Memory B cell (primary cell): Measurements from ENCODE around the gene TRAPPC1.

Source experiments
- ATAC-seq: fragments of 150-1000 bp; cut with Tn5 transposase; 2 replicates; pipeline ENCODE4 v1.10.0; 2021; ENCODE audit warnings: low read depth, mild to moderate bottlenecking, moderate library complexity
- DNase-seq, 2 donors: peaks; one replicate each; pipeline ENCODE4 v3.0.0; 2022; ENCODE audit warnings: low spot score in 2 of 2
- H3K27ac Mint-ChIP-seq: one replicate; pipeline ENCODE4 v1.8.0; 2022; ENCODE audit warnings: mild to moderate bottlenecking, moderate library complexity, mixed read lengths
- H3K27me3 Mint-ChIP-seq: one replicate; pipeline ENCODE4 v1.8.0; 2022; ENCODE audit warnings: mixed read lengths
- H3K36me3 Mint-ChIP-seq: one replicate; pipeline ENCODE4 v1.8.0; 2022; ENCODE audit warnings: mild to moderate bottlenecking, mixed read lengths
- H3K4me1 Mint-ChIP-seq: one replicate; pipeline ENCODE4 v1.8.0; 2022; ENCODE audit warnings: mixed read lengths
- H3K4me3 Mint-ChIP-seq: one replicate; pipeline ENCODE4 v1.8.0; 2022; ENCODE audit warnings: mild to moderate bottlenecking, moderate library complexity, mixed read lengths
- H3K9me3 Mint-ChIP-seq: one replicate; pipeline ENCODE4 v1.8.0; 2022; ENCODE audit warnings: mixed read lengths

TRAPPC1 gene

DNA sequence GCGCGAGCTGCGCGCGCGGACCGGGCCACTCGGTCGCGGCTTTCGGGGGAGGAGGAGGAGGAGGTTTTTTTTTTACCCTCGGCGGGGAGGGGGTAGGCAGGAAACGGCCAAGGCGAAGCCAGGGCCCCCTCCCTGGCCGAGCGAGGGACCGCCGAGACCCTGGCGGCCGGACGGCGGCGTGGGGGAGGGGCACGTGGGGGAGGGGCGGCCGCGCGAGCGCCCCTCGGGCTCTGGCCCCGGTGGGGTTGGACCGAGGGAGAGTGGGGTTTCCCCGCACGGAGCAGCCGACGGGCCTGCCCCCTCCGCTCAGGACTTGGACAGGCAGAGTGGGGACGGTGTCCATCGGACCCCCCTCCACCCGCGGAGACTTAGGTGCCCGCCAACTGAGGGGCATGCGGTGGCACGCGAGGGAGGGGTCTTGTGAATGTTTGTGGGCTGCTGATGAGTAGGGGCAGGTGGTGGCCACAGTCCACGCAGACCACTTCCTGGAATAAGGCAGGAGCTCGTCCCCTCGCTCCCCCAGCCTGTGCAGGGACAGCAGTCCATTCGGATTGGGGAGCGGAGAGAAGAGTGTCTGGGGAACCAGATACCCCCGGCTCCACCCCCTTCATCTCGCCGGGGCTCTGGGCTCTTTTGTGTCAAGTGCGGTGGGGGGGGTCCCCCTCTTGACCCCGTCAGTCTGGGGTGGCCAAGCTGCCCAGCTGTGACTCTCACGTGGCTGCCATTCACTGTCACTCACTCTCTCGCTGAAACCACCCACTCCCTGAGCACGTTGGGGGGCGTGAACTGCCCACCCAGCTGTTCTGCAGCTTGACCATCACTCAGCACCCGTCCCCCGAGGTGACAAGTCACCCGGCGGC lies 46.1 kb downstream of the TRAPPC1 start:
- H3K27ac Mint-ChIP-seq = no peak overlapping the region
- H3K4me1 Mint-ChIP-seq = peaks cover 9% of the 10 kb centered on the region
- H3K4me3 Mint-ChIP-seq = peak overlapping the region; percentile 60
- no peaks in the 10 kb centered on the region for H3K27me3 Mint-ChIP-seq
- no peaks in the 10 kb centered on the region for H3K9me3 Mint-ChIP-seq
- H3K36me3 Mint-ChIP-seq = peaks cover 2% of the 10 kb centered on the region
- peak; percentile 30 for ATAC-seq
- peak in 1 of 2 donors; percentile 21 for DNase-seq

DNA sequence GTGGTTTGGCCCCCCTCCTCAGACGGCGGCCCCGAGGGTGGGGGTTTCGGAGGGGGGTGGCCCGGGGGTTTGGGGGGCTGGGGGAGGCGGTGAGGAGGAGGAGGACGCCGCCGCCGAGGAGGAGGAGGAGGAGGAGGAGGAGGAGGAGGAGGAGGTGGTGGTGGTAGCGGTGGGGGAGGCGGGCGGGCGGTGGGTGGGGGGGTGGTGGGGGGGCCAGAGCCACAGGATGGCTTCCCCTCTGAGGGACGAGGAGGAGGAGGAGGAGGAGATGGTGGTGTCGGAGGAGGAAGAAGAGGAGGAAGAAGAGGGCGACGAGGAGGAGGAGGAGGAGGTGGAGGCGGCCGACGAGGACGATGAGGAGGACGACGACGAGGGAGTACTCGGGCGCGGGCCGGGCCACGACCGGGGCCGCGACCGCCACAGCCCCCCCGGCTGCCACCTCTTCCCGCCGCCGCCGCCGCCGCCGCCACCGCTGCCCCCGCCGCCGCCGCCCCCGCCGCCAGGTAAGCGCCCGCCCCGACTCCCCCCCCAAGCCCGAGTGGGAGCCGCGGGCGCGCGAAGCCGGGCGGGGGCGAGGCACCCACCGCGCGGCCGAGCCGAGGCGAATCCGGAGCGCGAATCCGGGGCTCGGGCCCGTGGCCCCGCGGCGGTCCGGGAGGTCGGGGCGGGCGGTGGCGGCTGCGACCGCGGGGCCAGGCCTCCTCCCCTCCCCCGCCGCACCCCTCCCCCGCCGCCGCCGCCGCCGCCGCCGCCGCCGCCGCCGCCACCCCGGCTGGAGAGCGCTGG lies 47.0 kb downstream of the TRAPPC1 start:
- Mint-ChIP-seq H3K36me3 (no peaks in the 10 kb centered on the region), H3K4me3 (peak overlapping the region; percentile 83), H3K9me3 (no peaks in the 10 kb centered on the region), H3K27me3 (no peaks in the 10 kb centered on the region), H3K4me1 (peaks cover 9% of the 10 kb centered on the region), H3K27ac (no peak overlapping the region)
- peak; percentile 8 for ATAC-seq
- peak; percentile 11 to 47 for DNase-seq

DNA sequence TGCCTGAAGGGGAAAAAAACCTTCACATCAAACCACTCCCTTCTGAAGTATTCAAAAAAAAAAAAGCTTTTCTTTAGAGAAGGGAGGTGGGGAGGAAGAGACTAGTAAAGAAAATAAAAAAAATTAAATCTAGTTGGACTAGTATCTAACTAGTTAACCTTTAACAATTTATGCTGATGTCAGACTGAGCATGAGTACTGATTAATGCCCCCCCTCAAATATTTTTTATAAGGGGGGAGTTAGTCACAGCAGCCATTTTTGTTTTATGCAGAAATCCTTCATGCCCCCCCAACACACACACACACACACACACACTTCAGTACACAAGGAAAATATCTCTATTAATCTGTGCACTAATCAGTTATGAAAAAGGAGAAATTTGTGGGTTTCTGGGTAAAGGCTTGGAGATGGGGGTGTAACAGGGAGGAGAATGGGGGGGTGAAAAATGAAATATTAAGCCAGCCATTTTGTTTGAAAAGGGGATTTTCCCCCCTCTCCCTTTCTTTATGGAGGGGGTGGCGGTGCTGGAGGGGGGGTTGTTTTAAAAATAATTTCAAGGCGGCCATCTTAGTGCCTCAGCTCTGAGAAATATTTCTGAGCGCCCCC lies 47.9 kb downstream of the TRAPPC1 start:
- no peaks in the 10 kb centered on the region for H3K36me3 Mint-ChIP-seq
- peaks cover 9% of the 10 kb centered on the region for H3K4me1 Mint-ChIP-seq
- H3K27ac Mint-ChIP-seq = no peak overlapping the region
- H3K9me3 Mint-ChIP-seq = no peaks in the 10 kb centered on the region
- H3K27me3 Mint-ChIP-seq = no peaks in the 10 kb centered on the region
- ATAC-seq = peak; percentile 25
- peak overlapping the region; percentile 57 for H3K4me3 Mint-ChIP-seq
- DNase-seq = peak in 1 of 2 donors; percentile 34

DNA sequence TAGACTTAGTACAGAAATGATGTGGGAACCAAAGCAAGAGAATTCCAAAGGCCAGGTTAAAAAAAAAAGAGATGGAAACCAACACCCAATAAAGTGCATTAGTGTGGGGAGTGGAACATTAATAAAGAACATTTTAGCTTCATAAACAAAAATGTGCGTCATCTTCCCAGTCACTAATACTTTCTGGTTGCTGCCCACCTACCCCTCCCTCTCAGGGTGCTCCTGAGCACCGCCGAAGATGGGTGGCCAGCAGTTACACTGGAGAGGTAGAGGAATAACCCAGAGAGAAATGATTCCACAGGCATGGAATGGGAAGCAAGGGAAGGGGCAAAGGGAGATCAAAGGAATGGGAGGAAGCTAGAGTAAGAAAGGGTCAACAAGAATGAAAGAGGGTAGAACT lies 49.1 kb downstream of the TRAPPC1 start:
- H3K9me3 Mint-ChIP-seq = no peaks in the 10 kb centered on the region
- H3K4me3 Mint-ChIP-seq = no peak overlapping the region
- no peak overlapping the region for H3K27ac Mint-ChIP-seq
- H3K27me3 Mint-ChIP-seq = no peaks in the 10 kb centered on the region
- no peak for ATAC-seq
- DNase-seq = no peak
- H3K36me3 Mint-ChIP-seq = no peaks in the 10 kb centered on the region
- peaks cover 9% of the 10 kb centered on the region for H3K4me1 Mint-ChIP-seq

GRCh38 chr17:7882068-7882467 lies 49.7 kb downstream of the TRAPPC1 start:
- peaks cover 9% of the 10 kb centered on the region for H3K4me1 Mint-ChIP-seq
- no peak overlapping the region for H3K4me3 Mint-ChIP-seq
- no peaks in the 10 kb centered on the region for H3K9me3 Mint-ChIP-seq
- H3K27me3 Mint-ChIP-seq = no peaks in the 10 kb centered on the region
- no peak for ATAC-seq
- H3K27ac Mint-ChIP-seq = no peak overlapping the region
- no peak for DNase-seq
- no peaks in the 10 kb centered on the region for H3K36me3 Mint-ChIP-seq

GRCh38 chr17:7881276-7882054 lies 50.3 kb downstream of the TRAPPC1 start:
- H3K9me3 Mint-ChIP-seq = no peaks in the 10 kb centered on the region
- DNase-seq (no peak), ATAC-seq (no peak)
- no peaks in the 10 kb centered on the region for H3K36me3 Mint-ChIP-seq
- H3K27me3 Mint-ChIP-seq = no peaks in the 10 kb centered on the region
- H3K27ac Mint-ChIP-seq = no peak overlapping the region
- H3K4me3 Mint-ChIP-seq = no peak overlapping the region
- peaks cover 7% of the 10 kb centered on the region for H3K4me1 Mint-ChIP-seq
